ENCODE data around the gene TES.

The TES gene

DNA sequence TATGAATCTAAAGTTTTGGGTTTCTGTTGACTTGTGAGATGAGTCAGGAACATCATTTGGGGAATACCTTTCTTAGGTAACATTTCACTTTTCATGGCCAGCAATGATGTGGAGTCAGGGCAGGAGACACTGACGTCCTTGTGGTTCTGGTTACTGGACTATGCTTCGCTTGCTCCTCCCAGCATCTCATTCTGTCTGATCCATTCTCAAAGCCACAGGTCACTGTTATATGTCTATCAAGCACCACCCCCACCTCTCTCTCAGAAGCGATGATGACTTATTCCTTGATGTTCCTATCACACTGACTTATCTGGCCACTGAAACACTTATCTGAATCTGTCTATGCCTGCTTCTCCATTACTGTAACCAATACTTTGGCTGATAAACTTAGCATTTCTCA is 51.6 kb downstream of the TES start:
- no peak overlapping the region for H3K27ac ChIP-seq (ENCODE audit: low read depth, low read length)
- H3K27me3 ChIP-seq (ENCODE audit: insufficient read depth, low read length): no peaks in the 10 kb centered on the region
- H3K4me3 ChIP-seq (ENCODE audit: low read depth, low read length): no peak overlapping the region
- H3K36me3 ChIP-seq (ENCODE audit: insufficient read depth, low read length): no peaks in the 10 kb centered on the region
- no peaks in the 10 kb centered on the region for H3K79me2 ChIP-seq (ENCODE audit: control insufficient read depth, insufficient read depth, low read length, unreplicated experiment)
- H3K4me1 ChIP-seq (ENCODE audit: control insufficient read depth, insufficient read depth, low read length, unreplicated experiment): peaks cover 39% of the 10 kb centered on the region
- H2AFZ ChIP-seq (ENCODE audit: low read length, unreplicated experiment): no peak overlapping the region

DNA sequence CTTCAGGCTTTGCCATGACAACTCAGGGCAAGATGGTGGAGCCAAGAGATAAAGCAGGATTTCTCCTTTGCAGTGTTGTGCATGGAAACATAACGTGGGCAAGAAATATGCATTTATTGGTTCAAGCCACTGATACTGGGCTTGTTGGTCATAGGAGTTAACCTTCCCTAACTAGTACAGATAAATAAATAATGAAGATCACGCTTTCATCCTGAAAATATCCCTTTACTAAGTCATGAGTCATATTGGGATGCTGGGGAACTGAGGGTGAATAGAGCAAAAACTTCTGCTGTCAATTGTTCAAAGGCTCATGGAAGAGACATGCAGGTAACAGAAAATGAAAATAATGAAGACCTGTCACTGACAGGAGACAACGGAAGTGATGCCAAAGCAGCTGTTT is 55.5 kb downstream of the TES start:
- Histone ChIP-seq H3K4me3 (ENCODE audit: low read depth, low read length) (peak overlapping the region; percentile 15; the same call in 1 of the 2 replicates), H3K36me3 (ENCODE audit: insufficient read depth, low read length) (no peaks in the 10 kb centered on the region), H2AFZ (ENCODE audit: low read length, unreplicated experiment) (peak overlapping the region; percentile 32), H3K27ac (ENCODE audit: low read depth, low read length) (peak overlapping the region; percentile 14; the same call in 1 of the 2 replicates), H3K79me2 (ENCODE audit: control insufficient read depth, insufficient read depth, low read length, unreplicated experiment) (no peaks in the 10 kb centered on the region), H3K4me1 (ENCODE audit: control insufficient read depth, insufficient read depth, low read length, unreplicated experiment) (peaks cover 53% of the 10 kb centered on the region), H3K27me3 (ENCODE audit: insufficient read depth, low read length) (no peaks in the 10 kb centered on the region)

DNA sequence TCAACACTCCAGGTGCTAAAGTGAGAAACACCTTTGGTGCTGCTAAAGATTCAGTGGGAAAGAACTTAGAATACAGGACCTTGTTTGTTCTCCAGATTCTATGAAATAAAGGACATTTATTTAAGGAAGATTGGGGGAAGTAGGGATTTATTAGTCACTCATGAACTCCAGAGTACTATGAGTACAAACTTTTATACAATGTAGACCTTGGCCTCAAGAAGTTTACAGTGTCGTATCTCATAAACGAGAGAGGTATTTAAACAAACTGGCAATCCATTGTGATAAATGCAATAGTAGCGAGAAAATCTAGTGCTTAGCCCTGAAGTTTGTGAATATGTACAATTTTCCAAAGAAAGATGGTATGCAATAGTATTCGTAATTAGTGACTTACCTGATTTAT is 59.1 kb downstream of the TES start:
- H3K27ac ChIP-seq (ENCODE audit: low read depth, low read length): peak overlapping the region; percentile 91
- peaks cover 77% of the 10 kb centered on the region for H3K4me1 ChIP-seq (ENCODE audit: control insufficient read depth, insufficient read depth, low read length, unreplicated experiment)
- no peaks in the 10 kb centered on the region for H3K36me3 ChIP-seq (ENCODE audit: insufficient read depth, low read length)
- H2AFZ ChIP-seq (ENCODE audit: low read length, unreplicated experiment): no peak overlapping the region
- no peaks in the 10 kb centered on the region for H3K79me2 ChIP-seq (ENCODE audit: control insufficient read depth, insufficient read depth, low read length, unreplicated experiment)
- no peaks in the 10 kb centered on the region for H3K27me3 ChIP-seq (ENCODE audit: insufficient read depth, low read length)
- no peak overlapping the region for H3K4me3 ChIP-seq (ENCODE audit: low read depth, low read length)

DNA sequence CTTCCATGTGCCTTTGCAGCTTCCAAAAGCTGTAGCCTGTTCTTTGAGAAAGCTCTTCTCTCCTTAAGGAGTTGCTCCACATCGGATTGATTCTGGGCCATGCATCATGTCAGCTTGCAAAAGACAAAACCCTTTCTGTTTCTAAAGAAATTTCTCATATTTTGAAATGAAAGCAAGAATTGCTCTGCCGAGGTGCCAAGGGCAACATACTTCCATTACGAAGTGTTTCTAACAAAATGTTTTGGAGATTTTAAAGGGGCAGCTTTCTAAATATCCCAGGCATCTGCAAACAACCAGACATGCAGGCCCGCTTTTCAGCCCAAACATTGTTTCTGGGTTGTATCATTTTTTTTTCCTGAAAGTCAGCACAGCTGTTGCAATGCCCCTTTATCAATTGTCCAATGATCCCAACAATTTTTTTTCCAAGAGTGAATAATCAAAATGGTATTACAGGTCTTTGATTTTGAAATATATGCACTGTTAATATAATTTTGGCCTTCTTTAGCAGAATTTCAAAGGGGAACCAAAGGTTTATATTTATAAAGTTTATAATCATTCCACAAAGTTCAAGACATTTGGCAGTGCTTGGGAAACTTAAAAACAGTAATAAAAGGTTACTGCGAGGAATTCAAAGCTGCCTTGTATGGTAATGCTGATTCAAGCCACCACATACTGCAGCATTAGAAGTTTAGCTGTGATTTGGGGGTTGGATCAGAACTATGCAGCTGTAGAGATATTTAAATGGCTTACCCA is 61.0 kb downstream of the TES start:
- H3K27ac ChIP-seq (ENCODE audit: low read depth, low read length): peak overlapping the region; percentile 91
- peaks cover 66% of the 10 kb centered on the region for H3K4me1 ChIP-seq (ENCODE audit: control insufficient read depth, insufficient read depth, low read length, unreplicated experiment)
- H3K4me3 ChIP-seq (ENCODE audit: low read depth, low read length): peak overlapping the region; percentile 66
- H2AFZ ChIP-seq (ENCODE audit: low read length, unreplicated experiment): peak overlapping the region; percentile 52
- H3K36me3 ChIP-seq (ENCODE audit: insufficient read depth, low read length): no peaks in the 10 kb centered on the region
- no peaks in the 10 kb centered on the region for H3K27me3 ChIP-seq (ENCODE audit: insufficient read depth, low read length)
- no peaks in the 10 kb centered on the region for H3K79me2 ChIP-seq (ENCODE audit: control insufficient read depth, insufficient read depth, low read length, unreplicated experiment)

DNA sequence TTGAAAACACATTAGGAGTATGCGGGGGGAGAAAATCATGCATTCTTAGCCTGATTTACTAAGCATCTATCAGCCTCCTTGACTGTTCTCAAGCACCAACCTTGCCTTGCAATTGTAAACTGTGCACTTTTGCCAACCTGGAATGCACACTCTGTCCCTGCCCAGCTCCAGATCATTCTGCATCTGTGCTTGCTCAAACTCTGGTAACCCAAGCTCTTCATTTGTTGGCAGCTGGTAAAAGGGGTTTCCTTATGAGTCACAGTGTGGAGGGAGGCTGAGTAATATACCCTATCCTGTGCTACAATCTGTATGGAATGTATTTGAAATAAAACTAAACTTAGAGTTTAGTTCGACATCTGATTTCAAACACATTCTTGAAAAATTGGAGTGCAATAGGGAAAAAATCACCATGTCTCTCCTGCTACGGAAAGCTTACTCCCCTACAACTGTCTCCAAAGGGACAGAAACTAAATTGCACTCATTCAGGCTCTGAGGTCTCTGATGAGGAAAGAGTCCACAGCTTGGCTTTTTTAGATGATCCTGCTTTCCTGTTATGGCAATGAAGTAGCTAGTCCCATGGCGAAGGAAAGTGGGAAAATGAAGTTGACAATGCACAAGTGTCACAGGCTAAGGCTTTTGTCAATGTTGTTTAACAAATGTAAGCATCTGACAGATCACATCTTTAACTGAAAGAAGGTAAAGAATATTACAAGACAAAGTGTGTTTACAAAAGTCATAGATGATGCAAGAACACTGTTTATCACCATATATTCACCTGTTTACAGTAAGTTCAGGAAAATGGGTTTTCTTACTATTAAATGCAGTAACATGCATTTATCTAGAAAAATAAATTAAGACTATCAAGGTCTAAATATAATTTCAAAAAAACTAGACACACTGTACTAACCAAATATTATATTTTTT is 61.9 kb downstream of the TES start:
- Histone ChIP-seq H3K27me3 (ENCODE audit: insufficient read depth, low read length) (no peaks in the 10 kb centered on the region), H2AFZ (ENCODE audit: low read length, unreplicated experiment) (peak overlapping the region; percentile 45), H3K4me3 (ENCODE audit: low read depth, low read length) (peak overlapping the region; percentile 66), H3K36me3 (ENCODE audit: insufficient read depth, low read length) (no peaks in the 10 kb centered on the region), H3K79me2 (ENCODE audit: control insufficient read depth, insufficient read depth, low read length, unreplicated experiment) (no peaks in the 10 kb centered on the region), H3K4me1 (ENCODE audit: control insufficient read depth, insufficient read depth, low read length, unreplicated experiment) (peaks cover 58% of the 10 kb centered on the region), H3K27ac (ENCODE audit: low read depth, low read length) (peak overlapping the region; percentile 91)

DNA sequence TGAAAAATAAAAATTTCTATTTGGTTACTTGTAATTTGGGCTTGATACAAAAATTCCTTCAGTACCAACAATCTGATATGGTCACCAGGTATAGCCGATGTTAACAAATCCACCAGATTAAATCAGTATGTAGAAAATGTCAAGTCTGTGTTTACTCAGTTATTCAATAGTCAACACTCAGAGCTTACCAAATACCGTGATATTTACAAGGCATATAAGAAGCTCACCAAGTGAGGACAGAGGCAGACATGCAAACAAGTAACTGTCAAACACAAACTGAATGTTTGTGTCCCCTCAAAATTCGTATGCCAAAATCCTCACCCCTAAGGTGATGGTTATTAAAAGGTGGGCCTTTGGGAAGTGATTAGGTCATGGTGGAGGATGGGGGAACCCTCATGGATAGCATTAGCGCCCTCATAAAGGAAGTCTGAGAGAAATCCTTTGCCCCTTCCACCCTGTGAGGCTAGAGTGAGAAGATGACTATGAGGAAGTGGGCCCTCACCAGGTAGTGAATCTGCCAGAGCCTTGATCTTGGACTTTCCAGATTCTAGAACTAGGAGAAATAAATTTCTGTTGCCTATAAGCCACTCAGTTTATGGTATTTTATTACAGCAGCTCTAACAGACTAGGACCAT is 63.1 kb downstream of the TES start:
- Histone ChIP-seq H2AFZ (ENCODE audit: low read length, unreplicated experiment) (peak overlapping the region; percentile 68), H3K4me1 (ENCODE audit: control insufficient read depth, insufficient read depth, low read length, unreplicated experiment) (peaks cover 51% of the 10 kb centered on the region), H3K36me3 (ENCODE audit: insufficient read depth, low read length) (no peaks in the 10 kb centered on the region), H3K4me3 (ENCODE audit: low read depth, low read length) (no peak overlapping the region), H3K27me3 (ENCODE audit: insufficient read depth, low read length) (no peaks in the 10 kb centered on the region), H3K79me2 (ENCODE audit: control insufficient read depth, insufficient read depth, low read length, unreplicated experiment) (no peaks in the 10 kb centered on the region), H3K27ac (ENCODE audit: low read depth, low read length) (peak overlapping the region; percentile 91)

DNA sequence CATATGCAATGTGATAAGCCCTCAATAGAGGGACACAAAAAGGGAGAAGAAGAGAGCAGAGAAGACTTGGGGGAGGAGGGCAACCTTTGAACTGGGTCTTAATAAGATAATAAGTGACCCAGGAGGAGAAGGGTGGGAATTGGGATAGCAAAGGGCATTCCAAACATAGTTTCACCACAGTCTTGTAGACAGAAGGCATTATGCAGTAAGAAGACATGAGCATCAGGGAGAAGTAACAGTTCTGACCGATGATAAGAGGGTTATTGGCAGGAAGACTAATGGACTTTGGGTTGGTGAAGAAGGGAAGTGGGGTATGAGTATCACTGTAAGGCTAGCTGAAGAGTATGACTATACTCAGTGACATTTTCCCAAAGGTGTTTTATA is 63.6 kb downstream of the TES start:
- H3K27me3 ChIP-seq (ENCODE audit: insufficient read depth, low read length): no peaks in the 10 kb centered on the region
- H3K4me3 ChIP-seq (ENCODE audit: low read depth, low read length): no peak overlapping the region
- no peaks in the 10 kb centered on the region for H3K79me2 ChIP-seq (ENCODE audit: control insufficient read depth, insufficient read depth, low read length, unreplicated experiment)
- H2AFZ ChIP-seq (ENCODE audit: low read length, unreplicated experiment): no peak overlapping the region
- peak overlapping the region; percentile 91; the same call in 1 of the 2 replicates for H3K27ac ChIP-seq (ENCODE audit: low read depth, low read length)
- no peaks in the 10 kb centered on the region for H3K36me3 ChIP-seq (ENCODE audit: insufficient read depth, low read length)
- peaks cover 46% of the 10 kb centered on the region for H3K4me1 ChIP-seq (ENCODE audit: control insufficient read depth, insufficient read depth, low read length, unreplicated experiment)

DNA sequence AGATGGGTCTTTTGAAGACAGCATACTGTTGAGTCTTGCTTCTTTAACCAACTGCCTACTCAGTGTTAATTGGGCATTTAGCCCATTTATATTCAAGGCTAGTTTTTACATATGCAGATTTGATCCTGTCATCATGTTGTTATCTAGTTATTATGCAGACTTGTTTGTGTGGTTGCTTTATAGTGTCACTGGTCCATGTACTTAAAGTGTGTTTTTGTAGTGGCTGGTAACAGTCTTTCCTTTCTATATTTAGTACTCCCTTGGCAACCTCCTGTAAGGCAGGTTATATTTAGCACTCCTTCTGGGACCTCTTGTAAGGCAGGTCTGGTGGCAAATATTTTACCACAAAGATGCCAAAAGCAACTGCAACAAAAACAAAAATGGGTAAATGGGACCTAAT is 66.7 kb downstream of the TES start:
- Histone ChIP-seq H3K79me2 (ENCODE audit: control insufficient read depth, insufficient read depth, low read length, unreplicated experiment) (no peaks in the 10 kb centered on the region), H3K27me3 (ENCODE audit: insufficient read depth, low read length) (no peaks in the 10 kb centered on the region), H3K36me3 (ENCODE audit: insufficient read depth, low read length) (no peaks in the 10 kb centered on the region), H3K27ac (ENCODE audit: low read depth, low read length) (no peak overlapping the region), H3K4me1 (ENCODE audit: control insufficient read depth, insufficient read depth, low read length, unreplicated experiment) (peaks cover 18% of the 10 kb centered on the region), H3K4me3 (ENCODE audit: low read depth, low read length) (no peak overlapping the region), H2AFZ (ENCODE audit: low read length, unreplicated experiment) (no peak overlapping the region)

DNA sequence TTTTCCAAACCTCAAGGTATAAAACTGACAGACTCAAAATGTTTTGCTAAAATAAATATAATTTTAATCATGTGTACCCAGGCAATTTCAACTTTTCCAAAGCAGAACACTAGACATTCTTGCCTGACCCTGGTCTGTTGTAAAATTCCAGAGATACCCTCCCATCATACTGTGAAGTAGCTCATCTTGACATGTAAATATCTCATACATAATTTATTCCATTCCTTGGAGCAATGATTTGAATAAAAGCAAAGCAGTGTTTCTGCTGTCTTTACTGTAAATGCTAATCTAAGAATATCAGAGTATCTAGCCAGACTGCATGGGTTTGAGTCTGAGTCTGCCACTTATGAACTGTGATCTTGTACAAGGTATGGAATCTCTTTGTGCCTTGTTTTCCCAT is 68.9 kb downstream of the TES start:
- Histone ChIP-seq H3K4me3 (ENCODE audit: low read depth, low read length) (no peak overlapping the region), H2AFZ (ENCODE audit: low read length, unreplicated experiment) (no peak overlapping the region), H3K4me1 (ENCODE audit: control insufficient read depth, insufficient read depth, low read length, unreplicated experiment) (peaks cover 3% of the 10 kb centered on the region), H3K27me3 (ENCODE audit: insufficient read depth, low read length) (no peaks in the 10 kb centered on the region), H3K27ac (ENCODE audit: low read depth, low read length) (no peak overlapping the region), H3K79me2 (ENCODE audit: control insufficient read depth, insufficient read depth, low read length, unreplicated experiment) (no peaks in the 10 kb centered on the region), H3K36me3 (ENCODE audit: insufficient read depth, low read length) (no peaks in the 10 kb centered on the region)

DNA sequence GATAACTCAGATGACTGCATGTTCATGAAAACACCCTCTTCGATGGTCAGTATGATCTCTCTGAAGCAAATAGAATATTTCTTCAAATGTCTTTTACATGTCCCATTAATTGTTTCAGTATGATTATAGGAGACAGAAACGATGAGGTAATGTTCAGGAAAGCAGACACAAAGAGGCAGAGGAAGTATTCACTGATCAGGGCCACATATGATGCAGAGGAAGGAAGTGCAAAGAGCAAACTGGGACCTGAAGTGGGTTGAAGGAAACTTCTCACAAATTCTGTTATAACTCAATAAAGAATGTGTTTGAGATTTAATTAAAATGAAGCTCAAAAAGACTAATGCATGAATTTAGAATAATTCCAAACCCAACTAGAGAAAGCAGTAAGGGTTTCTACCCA is 70.5 kb downstream of the TES start:
- H3K27me3 ChIP-seq (ENCODE audit: insufficient read depth, low read length): no peaks in the 10 kb centered on the region
- H3K79me2 ChIP-seq (ENCODE audit: control insufficient read depth, insufficient read depth, low read length, unreplicated experiment): no peaks in the 10 kb centered on the region
- H2AFZ ChIP-seq (ENCODE audit: low read length, unreplicated experiment): no peak overlapping the region
- H3K27ac ChIP-seq (ENCODE audit: low read depth, low read length): no peak overlapping the region
- H3K36me3 ChIP-seq (ENCODE audit: insufficient read depth, low read length): no peaks in the 10 kb centered on the region
- no peak overlapping the region for H3K4me3 ChIP-seq (ENCODE audit: low read depth, low read length)
- H3K4me1 ChIP-seq (ENCODE audit: control insufficient read depth, insufficient read depth, low read length, unreplicated experiment): peaks cover 7% of the 10 kb centered on the region

Measured in ACC112 (cell line).